ENCODE measurements around the gene KNDC1. TPM values are rescaled to one million over a fixed set of nuclear protein-coding genes. Genes with fewer than 3 reads are reported as not detected.

The KNDC1 gene
- total RNA-seq, 3 donors from 2014 or later: 0.98 to 2.3 TPM; not detected in 1

- H3K36me3 ChIP-seq: no peaks in the 10 kb centered on the region
- intact Hi-C loops (cut with DNase I; ENCODE audit: low total_unique reads): no loop called here
- peaks cover 0 to 23% of the 10 kb centered on the region in 2 donors for H3K27me3 ChIP-seq
- peaks cover 0 to 9% of the 10 kb centered on the region in 2 donors for H3K4me1 ChIP-seq
- DNase-seq (ENCODE audit: low spot score in 2 of 2): no peak
- no peak overlapping the region for H3K27ac ChIP-seq
- no peaks in the 10 kb centered on the region for H3K9me3 ChIP-seq
- TF ChIP-seq POLR2AphosphoS5 (IDR thresholded peaks at IDR 0.05) (no peak), POLR2A (IDR thresholded peaks at IDR 0.05) (no peak), CTCF (IDR thresholded peaks at IDR 0.05) (no peak)
- H3K4me3 ChIP-seq: no peak overlapping the region
Observed at GRCh38 chr10:133273534-133274143, 113.6 kb downstream of the KNDC1 start.

- intact Hi-C loops (cut with DNase I; ENCODE audit: low total_unique reads): no loop called here
- no peak for DNase-seq (ENCODE audit: low spot score in 2 of 2)
- Histone ChIP-seq H3K36me3 (no peaks in the 10 kb centered on the region), H3K4me3 (peak overlapping the region in 1 of 3 donors; percentile 54), H3K27me3 (peaks cover 0 to 23% of the 10 kb centered on the region in 2 donors), H3K27ac (no peak overlapping the region), H3K4me1 (peaks cover 0 to 9% of the 10 kb centered on the region in 2 donors), H3K9me3 (no peaks in the 10 kb centered on the region)
- TF ChIP-seq POLR2A (IDR thresholded peaks at IDR 0.05): no peak
- TF ChIP-seq CTCF (IDR thresholded peaks at IDR 0.05): no peak
- TF ChIP-seq POLR2AphosphoS5 (IDR thresholded peaks at IDR 0.05): no peak
Observed at GRCh38 chr10:133274751-133275683, 115.0 kb downstream of the KNDC1 start.

GRCh38 chr10:133275684-133276092 is 115.7 kb downstream of the KNDC1 start:
- H3K36me3 ChIP-seq: no peaks in the 10 kb centered on the region
- peaks cover 0 to 9% of the 10 kb centered on the region in 2 donors for H3K4me1 ChIP-seq
- no peak overlapping the region for H3K27ac ChIP-seq
- DNase-seq (ENCODE audit: low spot score in 2 of 2): no peak
- H3K4me3 ChIP-seq: peak overlapping the region; percentile 7 to 54 (median 26)
- peaks cover 0 to 23% of the 10 kb centered on the region in 2 donors for H3K27me3 ChIP-seq
- TF ChIP-seq POLR2A (IDR thresholded peaks at IDR 0.05) (no peak), CTCF (IDR thresholded peaks at IDR 0.05) (no peak), POLR2AphosphoS5 (IDR thresholded peaks at IDR 0.05) (no peak)
- no peaks in the 10 kb centered on the region for H3K9me3 ChIP-seq
- intact Hi-C loops (cut with DNase I; ENCODE audit: low total_unique reads): no loop called here

Other genes with a start within 250 kb of the KNDC1 start
- gene CFAP46, start 217.6 kb upstream of the KNDC1 start, total RNA-seq: under 1 TPM; 0.16 to 0.73 (median 0.66) TPM
- gene ADGRA1, start 72.3 kb upstream of the KNDC1 start, total RNA-seq: under 1 TPM in 1 of 3 donors, not detected in 2; 0.33 TPM
- gene UTF1, start 70.0 kb downstream of the KNDC1 start, total RNA-seq: not detected
- gene VENTX, start 77.6 kb downstream of the KNDC1 start, total RNA-seq: 1 to 10 TPM in 1 of 3 donors, under 1 TPM in 2; 0.33 to 4.6 (median 0.73) TPM
- 1 to 10 TPM; 4.6 to 6.6 (median 5.0) TPM for gene ADAM8, start 116.6 kb downstream of the KNDC1 start, total RNA-seq
- gene TUBGCP2, start 148.7 kb downstream of the KNDC1 start, total RNA-seq: 10 to 100 TPM; 33.6 to 40.0 (median 39.5) TPM
- gene ZNF511, start 148.7 kb downstream of the KNDC1 start, total RNA-seq: 10 to 100 TPM; 27.4 to 33.2 (median 32.1) TPM
- gene CALY, start 176.7 kb downstream of the KNDC1 start, total RNA-seq: under 1 TPM in 1 of 3 donors, not detected in 2; 0.66 TPM
- gene PRAP1, start 187.2 kb downstream of the KNDC1 start, total RNA-seq: not detected
- gene FUOM, start 197.8 kb downstream of the KNDC1 start, total RNA-seq: 10 to 100 TPM; 13.8 to 31.5 (median 31.2) TPM
- gene ECHS1, start 213.1 kb downstream of the KNDC1 start, total RNA-seq: 100 to 1,000 TPM in 1 of 3 donors, 10 to 100 TPM in 2; 71.8 to 165 (median 84.2) TPM
- 10 to 100 TPM in 1 of 3 donors, 1 to 10 TPM in 2; 7.5 to 10.5 (median 8.6) TPM for gene PAOX, start 219.0 kb downstream of the KNDC1 start, total RNA-seq
- 10 to 100 TPM; 22.9 to 56.4 (median 37.0) TPM for gene MTG1, start 233.9 kb downstream of the KNDC1 start, total RNA-seq